B cell (primary cell): ENCODE measurements around the gene CEP112. TPM values are rescaled to one million over a fixed set of nuclear protein-coding genes. Genes with fewer than 3 reads are reported as not detected.

Source experiments
- ATAC-seq: fragments of 200-7000 bp; cut with Tn5 transposase; one replicate; pipeline ENCODE4 v1.10.0; 2021; ENCODE audit warnings: low read depth, mild to moderate bottlenecking, moderate number of reproducible peaks, moderate library complexity
- CTCF ChIA-PET: fragments of 350-600 bp; sonication (Branson Sonifier 250); formaldehyde crosslinking; loops from one replicate; lab custom pipeline; 2021; ENCODE audit warnings: antibody characterized with exemption, inconsistent platforms; lab: Charles Lee
- POLR2A ChIA-PET: fragments of 350-600 bp; sonication (Branson Sonifier 250); formaldehyde crosslinking; loops from one replicate; lab custom pipeline; 2021; ENCODE audit warnings: antibody characterized with exemption; lab: Charles Lee
- DNase-seq: peaks from one replicate; pipeline ENCODE4 v3.0.0; 2013
- H2AFZ ChIP-seq: 2 replicates; pipeline ENCODE4 v1.6.1; 2012; ENCODE audit warnings: mild to moderate bottlenecking, low read depth, low read length; ENCODE audit not compliant: insufficient read depth, poor library complexity, severe bottlenecking
- H3K27ac ChIP-seq, 2 donors: 1 replicate in 1 of 2; 2 replicates in 1 of 2; pipeline ENCODE4 v1.5.1; 2012 to 2013; ENCODE audit warnings: low read length in 2 of 2, mild to moderate bottlenecking in 2 of 2, moderate library complexity in 1 of 2
- H3K27me3 ChIP-seq, 4 experiments: fragments of 200-600 bp in 1 of 4; sonication (generic) in 1 of 4; replicated peaks in 1 of 4; 1 replicate in 2 of 4; 2 replicates in 2 of 4; pipeline versions ENCODE4 v1.6.1 to v1.7.0; 2013 to 2016; ENCODE audit warnings: low read length in 3 of 4, mild to moderate bottlenecking in 2 of 4, mixed read lengths in 1 of 4, moderate library complexity in 1 of 4; ENCODE audit not compliant: insufficient read depth in 4 of 4, control insufficient read depth in 3 of 4; ENCODE audit errors: control extremely low read depth in 1 of 4
- H3K36me3 ChIP-seq, 2 experiments: replicated peaks in 1 of 2; 1 replicate in 1 of 2; 2 replicates in 1 of 2; pipeline versions ENCODE4 v1.6.1 to v1.7.1; 2013; ENCODE audit warnings: low read length in 1 of 2; ENCODE audit not compliant: insufficient read depth in 2 of 2, control insufficient read depth in 1 of 2; ENCODE audit errors: control extremely low read depth in 1 of 2, extremely low read depth in 1 of 2
- H3K4me1 ChIP-seq, 2 donors: fragments of 200-600 bp in 1 of 2; sonication (generic) in 1 of 2; 1 replicate in 1 of 2; 2 replicates in 1 of 2; pipeline versions ENCODE4 v1.5.1 to v1.6.1; 2013 to 2017; ENCODE audit warnings: low read length in 2 of 2; ENCODE audit not compliant: control insufficient read depth in 2 of 2, insufficient read depth in 2 of 2
- H3K4me2 ChIP-seq: replicated peaks from 2 replicates; pipeline ENCODE3; 2012; ENCODE audit warnings: mild to moderate bottlenecking, low read depth, low read length; ENCODE audit not compliant: poor library complexity, severe bottlenecking
- H3K4me3 ChIP-seq, 5 experiments: fragments of 200-600 bp in 1 of 5; sonication (generic) in 1 of 5; 1 replicate in 3 of 5; 2 replicates in 2 of 5; pipeline versions ENCODE4 v1.5.1 to v1.7.0; 2011 to 2016; ENCODE audit warnings: low read length in 4 of 5, mild to moderate bottlenecking in 4 of 5, low read depth in 2 of 5, control low read depth in 1 of 5, moderate library complexity in 1 of 5; ENCODE audit not compliant: insufficient read depth in 1 of 5; ENCODE audit errors: control extremely low read depth in 1 of 5, extremely low read depth in 1 of 5
- H3K79me2 ChIP-seq: fragments of 200-600 bp; sonication (generic); one replicate; pipeline ENCODE4 v1.6.0; 2016; ENCODE audit warnings: low read length; ENCODE audit not compliant: control insufficient read depth, insufficient read depth
- H3K9ac ChIP-seq: fragments of 200-600 bp; sonication (generic); 2 replicates; pipeline ENCODE4 v1.6.1; 2017; ENCODE audit warnings: mild to moderate bottlenecking, low read length, moderate library complexity
- H3K9me3 ChIP-seq, 3 donors: one replicate each; pipeline versions ENCODE4 v1.6.1 to v1.7.1; 2013; ENCODE audit warnings: low read length in 2 of 3; ENCODE audit not compliant: control insufficient read depth in 2 of 3, insufficient read depth in 1 of 3; ENCODE audit errors: control extremely low read depth in 1 of 3
- H4K20me1 ChIP-seq: 2 replicates; pipeline ENCODE4 v1.6.0; 2012; ENCODE audit warnings: mild to moderate bottlenecking, low read length; ENCODE audit not compliant: insufficient read depth, control insufficient read depth, poor library complexity, severe bottlenecking
- H3K27ac Mint-ChIP-seq: one replicate; pipeline ENCODE4 v1.8.0; 2021; ENCODE audit warnings: mixed read lengths
- H3K27me3 Mint-ChIP-seq: one replicate; pipeline ENCODE4 v1.8.0; 2021; ENCODE audit warnings: mixed read lengths
- H3K4me1 Mint-ChIP-seq: one replicate; pipeline ENCODE4 v1.8.0; 2021; ENCODE audit warnings: mixed read lengths
- H3K4me3 Mint-ChIP-seq: one replicate; pipeline ENCODE4 v1.8.0; 2021; ENCODE audit warnings: mixed read lengths
- H3K9me3 Mint-ChIP-seq: one replicate; pipeline ENCODE4 v1.8.0; 2022; ENCODE audit warnings: mixed read lengths; ENCODE audit not compliant: insufficient read depth
- EZH2 ChIP-seq: IDR thresholded peaks from 2 replicates; pipeline ENCODE4 v1.6.1; 2012; ENCODE audit warnings: borderline replicate concordance, low read depth, mild to moderate bottlenecking, moderate library complexity, low read length; ENCODE audit not compliant: insufficient read depth, poor library complexity, severe bottlenecking
- WGBS: methylation state at CpG from one replicate; pipeline ENCODE4 v1.1.5; 2013; ENCODE audit warnings: missing lambda C conversion rate; ENCODE audit not compliant: insufficient coverage; 5-methylcytosine and 5-hydroxymethylcytosine counted together
- intact Hi-C: fragments of 100-400 bp; cut with micrococcal nuclease; formaldehyde crosslinking; loops from one replicate; pipeline ENCODE4 v1.10.0; 2022
- polyA plus RNA-seq: library from polyadenylated mRNA; depleted of rRNA; stranded (reverse); fragments of >200 nt; gene quantifications from 2 replicates; pipeline ENCODE4 v1.2.3, GENCODE V29; 2012
- total RNA-seq, 2 donors: library from RNA; stranded (reverse); fragments of 120-200 nt in 1 of 2; gene quantifications; 1 replicate in 1 of 2; 2 replicates in 1 of 2; pipeline versions ENCODE4 v1.2.3 to v1.2.4, GENCODE V29; 2013 to 2022
- TF ChIP-seq, protein P1 (sequence below): fragments of 200-600 bp; IDR thresholded peaks from one replicate; pipeline ENCODE4 v1.8.0; 2022; ENCODE audit warnings: antibody characterized with exemption, mild to moderate bottlenecking

CEP112 gene
- total and polyA plus RNA-seq, 2 donors (not counting 1 experiment from before 2014, with no cell fraction given), result 0.57 to 4.6 TPM

DNA sequence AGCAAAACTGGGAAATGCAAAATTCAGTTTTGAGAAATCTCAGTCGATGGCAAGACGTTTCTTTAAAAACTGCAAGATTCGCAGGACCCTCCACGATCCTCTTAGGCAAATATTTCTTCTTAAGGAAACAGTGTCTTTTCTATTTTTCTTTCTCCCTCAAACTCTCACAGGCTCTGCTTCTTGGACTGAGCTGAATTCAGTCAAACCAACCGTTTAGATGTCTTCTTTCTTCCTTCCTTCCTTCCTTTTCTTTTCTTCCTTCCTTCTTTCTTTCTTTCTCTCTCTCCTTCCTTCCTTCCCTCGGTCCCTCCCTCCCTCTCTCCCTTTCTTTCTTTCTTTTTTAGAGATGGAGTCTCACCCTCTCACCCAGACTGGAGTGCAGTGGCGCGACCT is 563.3 kb downstream of the CEP112 start:
- no peak overlapping the region for H3K9ac ChIP-seq

DNA sequence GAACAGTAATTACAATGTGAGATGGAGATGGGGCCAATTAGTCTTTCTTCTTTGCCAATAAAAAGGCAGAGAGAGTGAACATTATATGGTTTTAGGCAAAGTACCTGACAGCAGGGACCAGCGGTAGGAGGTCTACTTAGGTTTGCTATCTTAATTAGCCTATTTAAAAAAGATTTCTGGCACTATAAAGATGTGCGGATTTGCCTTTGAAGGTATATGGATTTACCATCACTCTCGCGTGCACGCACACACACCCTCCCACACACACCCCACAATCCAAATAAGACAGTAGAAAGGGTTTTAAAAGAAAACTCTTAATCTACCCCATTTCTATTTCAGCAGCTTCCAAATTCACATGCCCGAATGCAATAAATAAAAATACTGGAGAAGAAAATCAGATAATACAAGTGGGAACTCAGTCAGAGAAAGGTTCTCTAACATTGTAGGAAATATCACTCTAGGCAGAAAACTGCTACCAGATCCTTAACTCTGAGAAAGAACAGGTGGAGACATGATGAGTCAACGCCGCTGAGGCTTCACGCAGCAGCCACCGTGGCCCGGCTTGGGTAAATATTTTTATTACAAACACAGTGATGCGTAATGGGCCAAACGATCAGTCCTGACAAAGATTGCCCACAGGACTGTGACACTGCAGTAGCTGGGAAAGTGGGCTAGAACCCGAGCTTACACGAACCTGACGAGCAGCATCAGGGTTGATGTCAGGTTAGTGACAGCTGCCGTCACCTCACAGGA is 563.9 kb downstream of the CEP112 start:
- 92% methylated on average over 11 of the region's 17 CpGs for whole genome bisulfite sequencing

More for the DNA sequence above, 563.3 kb downstream of the CEP112 start:
- CTCF ChIA-PET, result no interaction called here
- H3K4me2 ChIP-seq, result no peak overlapping the region
- Mint-ChIP-seq H3K4me1 (no peaks in the 10 kb centered on the region), H3K27me3 (peaks cover 2% of the 10 kb centered on the region), H3K9me3 (no peaks in the 10 kb centered on the region), H3K27ac (no peak overlapping the region), H3K4me3 (no peak overlapping the region)
- POLR2A ChIA-PET, result no interaction called here
- intact Hi-C loops, result no loop called here
- no peaks in the 10 kb centered on the region for H3K27me3 ChIP-seq
- H3K79me2 ChIP-seq, result no peaks in the 10 kb centered on the region
- no peak for ATAC-seq
- H2AFZ ChIP-seq, result no peak overlapping the region
- H3K4me1 ChIP-seq, result no peaks in the 10 kb centered on the region
- no peaks in the 10 kb centered on the region for H3K36me3 ChIP-seq
- H3K9me3 ChIP-seq, result no peaks in the 10 kb centered on the region
- no peaks in the 10 kb centered on the region for H4K20me1 ChIP-seq
- H3K27ac ChIP-seq, result no peak overlapping the region
- WGBS, result 70% methylated on average over 6 of the region's 8 CpGs
- TF ChIP-seq, protein P1, sequence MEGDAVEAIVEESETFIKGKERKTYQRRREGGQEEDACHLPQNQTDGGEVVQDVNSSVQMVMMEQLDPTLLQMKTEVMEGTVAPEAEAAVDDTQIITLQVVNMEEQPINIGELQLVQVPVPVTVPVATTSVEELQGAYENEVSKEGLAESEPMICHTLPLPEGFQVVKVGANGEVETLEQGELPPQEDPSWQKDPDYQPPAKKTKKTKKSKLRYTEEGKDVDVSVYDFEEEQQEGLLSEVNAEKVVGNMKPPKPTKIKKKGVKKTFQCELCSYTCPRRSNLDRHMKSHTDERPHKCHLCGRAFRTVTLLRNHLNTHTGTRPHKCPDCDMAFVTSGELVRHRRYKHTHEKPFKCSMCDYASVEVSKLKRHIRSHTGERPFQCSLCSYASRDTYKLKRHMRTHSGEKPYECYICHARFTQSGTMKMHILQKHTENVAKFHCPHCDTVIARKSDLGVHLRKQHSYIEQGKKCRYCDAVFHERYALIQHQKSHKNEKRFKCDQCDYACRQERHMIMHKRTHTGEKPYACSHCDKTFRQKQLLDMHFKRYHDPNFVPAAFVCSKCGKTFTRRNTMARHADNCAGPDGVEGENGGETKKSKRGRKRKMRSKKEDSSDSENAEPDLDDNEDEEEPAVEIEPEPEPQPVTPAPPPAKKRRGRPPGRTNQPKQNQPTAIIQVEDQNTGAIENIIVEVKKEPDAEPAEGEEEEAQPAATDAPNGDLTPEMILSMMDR, result no peak
- no peak for TF ChIP-seq EZH2
- no peak for DNase-seq
- no peak overlapping the region for H3K4me3 ChIP-seq

More for the DNA sequence above, 563.9 kb downstream of the CEP112 start:
- peaks cover 2% of the 10 kb centered on the region for H3K27me3 Mint-ChIP-seq
- H3K9me3 Mint-ChIP-seq, result no peaks in the 10 kb centered on the region
- Histone ChIP-seq H3K4me3 (no peak overlapping the region), H3K27me3 (no peaks in the 10 kb centered on the region), H3K79me2 (no peaks in the 10 kb centered on the region), H3K27ac (no peak overlapping the region), H3K9me3 (no peaks in the 10 kb centered on the region), H2AFZ (no peak overlapping the region), H3K4me2 (no peak overlapping the region), H3K9ac (no peak overlapping the region), H4K20me1 (no peaks in the 10 kb centered on the region), H3K4me1 (no peaks in the 10 kb centered on the region), H3K36me3 (no peaks in the 10 kb centered on the region)
- no peaks in the 10 kb centered on the region for H3K4me1 Mint-ChIP-seq
- H3K27ac Mint-ChIP-seq, result no peak overlapping the region
- ChIA-PET POLR2A (no interaction called here), CTCF (no interaction called here)
- ATAC-seq (no peak), DNase-seq (no peak)
- no peak overlapping the region for H3K4me3 Mint-ChIP-seq
- intact Hi-C loops, result no loop called here
- TF ChIP-seq, protein P1, result no peak
- no peak for TF ChIP-seq EZH2
